ENCODE measurements around the gene ZNF574.

Gene ZNF574

GRCh38 chr19:42054205-42054604 is 21.8 kb upstream of the ZNF574 start:
- DNase-seq (ENCODE audit: low spot score): no peak

DNA sequence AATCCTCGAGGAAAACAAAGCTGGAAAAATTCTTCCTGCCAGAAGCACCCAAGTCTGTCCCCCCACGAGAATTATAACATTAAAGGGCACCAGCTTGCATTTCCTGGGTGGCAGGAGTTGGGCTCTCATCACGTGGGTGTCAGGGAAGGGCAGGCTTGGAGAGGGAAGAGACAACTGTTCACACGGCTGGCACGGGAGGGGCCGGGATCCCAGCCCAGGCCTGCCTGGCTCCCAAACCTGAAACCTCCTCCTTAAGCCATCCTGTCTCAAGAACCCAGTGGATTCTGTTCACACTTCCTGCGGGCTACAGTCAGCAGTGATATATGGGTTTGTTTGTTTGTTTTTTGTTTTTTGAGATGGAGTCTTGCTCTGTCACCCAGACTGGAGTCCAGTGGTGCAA is 18.1 kb upstream of the ZNF574 start:
- DNase-seq (ENCODE audit: low spot score): no peak

DNA sequence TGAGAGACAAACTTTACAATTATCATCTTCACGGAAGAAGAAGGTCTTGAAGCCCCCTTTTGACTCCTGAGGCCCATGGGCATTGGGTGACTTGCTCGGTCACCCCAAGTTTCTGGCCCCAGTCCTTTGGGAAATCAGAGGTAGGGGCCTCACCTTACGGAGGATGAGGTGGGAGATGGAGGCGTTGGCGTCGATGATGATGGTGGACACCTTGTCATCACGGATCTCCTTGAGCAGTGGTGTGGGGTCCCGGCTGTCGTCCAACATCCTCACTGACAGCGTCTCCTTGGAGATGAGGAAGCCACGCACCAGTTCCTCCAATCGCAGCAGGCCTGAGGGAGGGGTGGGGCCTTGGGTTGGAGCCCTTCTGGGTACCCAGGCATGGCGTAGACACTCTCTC is 16.8 kb upstream of the ZNF574 start:
- DNase-seq (ENCODE audit: low spot score): no peak

GRCh38 chr19:42060117-42060516 is 15.8 kb upstream of the ZNF574 start:
- no peak for DNase-seq (ENCODE audit: low spot score)

- no peak for DNase-seq (ENCODE audit: low spot score)
These were observed 13.6 kb upstream of the ZNF574 start for GRCh38 chr19:42062381-42062780.

DNA sequence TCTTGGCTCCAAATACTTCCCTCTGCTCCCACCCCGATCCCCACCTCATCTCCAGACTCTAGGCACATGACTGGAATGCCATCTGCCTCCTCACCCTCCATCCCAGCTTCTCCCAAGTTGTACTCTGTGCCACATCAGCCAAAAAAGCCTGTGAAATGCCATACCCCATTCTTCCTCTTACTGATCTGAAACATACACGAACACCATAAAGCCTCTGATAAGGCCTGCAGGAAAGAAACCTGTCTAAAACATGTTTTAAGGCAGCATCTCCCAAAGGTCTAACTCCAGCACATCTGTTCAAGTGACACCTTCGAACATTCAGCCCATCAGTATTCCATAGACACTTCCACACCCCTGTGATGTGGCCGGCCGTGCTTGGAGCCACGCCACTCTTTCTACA is 11.5 kb upstream of the ZNF574 start:
- no peak for DNase-seq (ENCODE audit: low spot score)

GRCh38 chr19:42065051-42065450 is 10.9 kb upstream of the ZNF574 start:
- no peak for DNase-seq (ENCODE audit: low spot score)

DNA sequence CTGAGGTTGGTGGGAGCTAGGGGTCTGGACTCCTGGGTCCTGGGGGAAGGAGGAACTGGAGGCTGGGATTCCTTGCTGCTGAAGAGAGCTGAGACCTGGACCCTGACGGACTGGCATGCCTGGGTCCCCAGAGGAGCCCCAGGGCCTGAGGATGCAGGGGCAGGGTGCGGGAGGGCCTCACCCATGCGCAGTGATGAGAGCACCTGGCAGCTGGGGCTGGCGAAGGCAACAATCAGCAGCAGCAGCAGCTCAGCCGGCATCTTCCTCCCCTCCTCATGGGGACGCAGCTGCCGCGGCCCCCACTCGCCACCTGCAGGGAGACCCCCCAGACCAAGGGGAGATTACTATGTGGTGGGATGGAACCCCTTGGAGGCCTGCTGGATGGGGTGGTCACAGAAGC is 10.5 kb upstream of the ZNF574 start:
- no peak for DNase-seq (ENCODE audit: low spot score)

DNA sequence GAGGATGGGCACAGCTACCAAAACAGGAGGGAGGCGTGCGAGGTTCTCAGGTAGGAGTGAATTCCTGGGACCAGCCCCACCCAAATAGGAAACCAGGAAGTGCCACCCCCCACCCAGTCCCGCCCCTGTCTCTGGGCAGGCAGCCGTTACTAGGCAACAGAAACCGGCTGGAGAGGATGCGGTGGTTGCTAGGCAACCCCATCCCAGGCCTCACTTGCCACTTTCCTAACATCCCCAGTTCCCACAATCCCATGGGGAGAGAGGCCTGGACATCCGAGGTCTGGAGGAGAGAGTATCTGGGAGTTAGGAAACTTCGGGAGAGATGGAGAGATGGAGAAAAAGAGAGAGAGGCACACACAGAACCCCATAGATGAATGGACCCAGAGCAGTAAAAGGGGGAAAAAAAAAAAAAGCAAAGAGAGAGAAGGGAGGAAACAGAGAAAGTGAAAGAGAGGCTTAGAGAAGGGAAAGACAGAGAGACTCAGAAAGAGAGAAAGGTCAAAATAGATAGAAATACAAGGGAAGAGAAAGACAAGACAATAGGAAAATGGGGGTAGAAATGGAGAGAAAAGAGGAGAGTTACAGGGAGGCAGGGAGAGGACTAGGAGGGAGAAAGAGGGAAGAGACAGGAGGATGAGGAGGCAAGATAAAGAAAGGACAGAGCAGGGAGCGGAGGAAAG is 9.8 kb upstream of the ZNF574 start:
- DNase-seq (ENCODE audit: low spot score): no peak

GRCh38 chr19:42067315-42067888 is 8.6 kb upstream of the ZNF574 start:
- DNase-seq (ENCODE audit: low spot score): no peak

- DNase-seq (ENCODE audit: low spot score): no peak
These were observed 7.6 kb upstream of the ZNF574 start for GRCh38 chr19:42068361-42068755.

DNA sequence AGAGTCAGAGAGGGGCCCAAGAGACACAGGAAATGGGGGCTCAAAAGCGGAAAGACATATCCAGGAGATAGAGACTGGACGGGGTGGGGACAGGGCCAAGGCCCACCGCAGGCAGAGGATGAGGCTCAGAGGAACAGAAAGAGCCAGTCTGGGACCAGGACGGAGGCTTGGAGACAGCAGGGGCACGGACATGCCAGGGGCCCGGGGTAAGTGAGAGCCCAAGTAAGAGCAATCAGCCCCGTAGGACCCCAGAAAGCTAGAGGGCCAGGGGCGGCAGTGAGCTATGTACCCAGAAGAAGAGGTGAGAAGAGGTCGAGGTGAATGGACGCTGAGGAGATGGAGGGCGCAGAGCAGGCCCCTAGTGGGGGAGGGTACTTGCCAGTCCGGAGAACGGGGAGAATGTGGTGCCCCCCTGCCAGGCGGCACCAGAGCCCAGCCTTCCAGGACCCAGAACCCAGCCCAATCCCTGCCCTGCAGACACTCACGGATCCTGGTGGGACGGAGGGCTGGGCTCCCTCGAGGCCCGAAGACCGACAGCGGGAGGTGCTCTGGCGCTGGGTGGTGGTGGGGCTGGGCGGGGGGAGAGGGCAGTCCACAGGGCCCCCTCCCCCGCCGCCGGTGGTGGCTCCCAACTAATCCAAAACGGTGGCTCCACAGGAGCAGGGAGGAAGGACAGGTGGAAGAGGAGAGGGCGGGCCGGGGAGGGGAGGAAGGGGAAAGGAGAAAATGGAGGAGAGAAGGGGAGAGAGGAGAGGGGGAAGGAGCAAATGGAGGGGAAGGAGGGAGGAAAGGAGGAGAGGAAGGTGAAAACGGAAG is 7.0 kb upstream of the ZNF574 start:
- DNase-seq (ENCODE audit: low spot score): no peak

- DNase-seq (ENCODE audit: low spot score): no peak
These were observed 6.2 kb upstream of the ZNF574 start, which contains the start of gene GRIK5 for GRCh38 chr19:42069619-42070351. TSS of gene GRIK5 (minus strand) at chr19:42070206. CDS start at chr19:42065770, 4,436 bp downstream.

- DNase-seq (ENCODE audit: low spot score): no peak
These were observed 4.7 kb upstream of the ZNF574 start for GRCh38 chr19:42071247-42071646.

- DNase-seq (ENCODE audit: low spot score): no peak
These were observed 1.2 kb upstream of the ZNF574 start for GRCh38 chr19:42074513-42075363.

DNA sequence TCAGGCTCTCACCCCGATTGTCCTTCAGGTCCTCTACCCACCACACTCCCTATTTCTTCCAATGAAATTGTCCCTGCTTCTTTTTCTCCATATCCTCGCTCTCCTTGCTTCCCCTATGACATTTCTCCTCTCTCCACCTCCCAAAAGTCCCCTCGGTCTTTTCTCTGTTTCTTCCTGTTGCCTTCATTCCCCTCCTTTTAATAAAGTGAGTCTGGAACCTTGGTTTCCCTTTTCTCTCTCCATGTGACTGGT is 676 bp upstream of the ZNF574 start:
- no peak for DNase-seq (ENCODE audit: low spot score)

DNA sequence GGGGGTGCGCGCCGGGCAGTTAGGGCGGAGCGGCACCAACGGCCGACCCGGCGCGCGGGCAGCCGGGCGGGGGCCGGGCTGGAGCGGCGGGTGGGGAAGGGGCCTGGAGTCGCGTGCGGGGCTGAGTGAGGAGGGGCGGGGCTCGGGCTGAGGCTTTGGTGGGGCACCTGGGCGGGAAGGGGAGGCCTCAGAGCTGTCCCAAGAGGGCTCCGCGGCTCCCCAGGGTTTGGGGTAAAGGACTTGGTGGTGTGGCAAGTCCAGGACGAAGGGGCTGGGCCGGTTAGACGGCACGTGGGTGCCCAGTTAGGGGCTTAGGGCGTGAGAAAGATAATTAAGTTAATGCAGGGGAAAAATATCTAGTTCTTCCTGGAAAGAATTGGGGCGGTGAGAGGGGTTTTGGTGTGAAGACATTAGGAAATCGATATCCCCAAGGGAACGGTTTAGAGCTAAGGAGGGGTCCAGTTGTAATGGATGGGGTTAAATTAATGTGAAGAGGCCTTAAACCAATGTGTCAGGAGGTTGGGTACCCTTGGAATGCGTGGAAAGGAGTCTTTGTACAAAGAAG is 496 bp downstream of the ZNF574 start:
- no peak for DNase-seq (ENCODE audit: low spot score)

DNA sequence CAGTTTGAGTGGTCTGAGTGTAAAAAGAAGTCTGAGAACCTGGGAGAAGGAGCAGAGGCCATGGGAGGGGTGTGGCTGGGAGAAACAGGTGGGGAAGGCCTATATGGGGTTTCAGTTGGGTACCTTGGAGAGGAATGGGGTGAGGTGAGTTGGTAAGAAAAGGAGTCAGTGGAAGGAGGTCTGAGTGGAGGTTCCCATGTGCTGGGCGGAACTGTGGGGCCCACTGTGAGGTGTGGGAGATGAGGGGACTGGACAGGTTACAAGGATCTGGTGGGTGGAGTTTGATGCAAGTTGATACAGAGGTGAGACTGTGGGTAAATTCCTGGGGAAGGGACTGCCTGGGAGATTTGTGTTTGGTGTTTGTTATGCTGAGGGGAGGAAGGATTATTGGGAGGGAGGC is 2.1 kb downstream of the ZNF574 start:
- no peak for DNase-seq (ENCODE audit: low spot score)

DNA sequence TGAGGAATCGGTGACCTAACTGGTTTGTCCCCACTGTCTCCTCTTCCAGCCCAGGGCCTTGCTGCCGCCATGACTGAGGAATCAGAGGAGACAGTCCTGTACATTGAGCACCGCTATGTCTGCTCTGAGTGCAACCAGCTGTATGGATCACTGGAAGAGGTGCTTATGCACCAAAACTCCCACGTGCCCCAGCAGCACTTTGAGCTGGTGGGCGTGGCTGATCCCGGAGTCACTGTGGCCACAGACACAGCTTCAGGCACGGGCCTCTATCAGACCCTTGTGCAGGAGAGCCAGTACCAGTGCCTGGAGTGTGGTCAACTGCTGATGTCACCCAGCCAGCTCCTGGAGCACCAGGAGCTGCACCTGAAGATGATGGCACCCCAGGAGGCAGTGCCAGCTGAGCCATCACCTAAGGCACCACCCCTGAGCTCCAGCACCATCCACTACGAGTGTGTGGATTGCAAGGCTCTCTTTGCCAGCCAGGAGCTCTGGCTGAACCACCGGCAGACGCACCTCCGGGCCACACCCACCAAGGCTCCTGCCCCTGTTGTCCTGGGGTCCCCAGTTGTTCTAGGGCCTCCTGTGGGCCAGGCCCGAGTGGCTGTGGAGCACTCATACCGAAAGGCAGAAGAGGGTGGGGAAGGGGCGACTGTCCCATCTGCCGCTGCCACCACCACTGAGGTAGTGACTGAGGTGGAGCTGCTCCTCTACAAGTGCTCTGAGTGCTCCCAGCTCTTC is 2.7 kb downstream of the ZNF574 start:
- DNase-seq (ENCODE audit: low spot score): no peak

GRCh38 chr19:42079276-42079669 is 3.3 kb downstream of the ZNF574 start:
- DNase-seq (ENCODE audit: low spot score): no peak
